Naive thymus-derived CD4-positive, alpha-beta T cell (primary cell): Measurements from ENCODE around the gene VAMP8. TPM values are rescaled to one million over a fixed set of nuclear protein-coding genes. Genes with fewer than 3 reads are reported as not detected.

Source experiments
- ATAC-seq: fragments of 150-1000 bp; cut with Tn5 transposase; 2 replicates; pipeline ENCODE4 v1.10.0; 2021; ENCODE audit warnings: mild to moderate bottlenecking, moderate library complexity
- CTCF ChIA-PET: fragments of 350-600 bp; sonication (Branson Sonifier 250); formaldehyde crosslinking; loops from one replicate; lab custom pipeline; 2021; ENCODE audit warnings: antibody characterized with exemption; lab: Charles Lee
- POLR2A ChIA-PET: fragments of 350-600 bp; sonication (Branson Sonifier 250); formaldehyde crosslinking; loops from one replicate; lab custom pipeline; 2021; ENCODE audit warnings: antibody characterized with exemption, inconsistent platforms; lab: Charles Lee
- DNase-seq, 9 donors: peaks; one replicate each; pipeline versions ENCODE4 v3.0.0 to v3.0.0-alpha.2; 2020 to 2022; ENCODE audit warnings: mixed read lengths in 1 of 9
- H3K27ac ChIP-seq: one replicate; pipeline ENCODE4 v1.7.0; 2013; ENCODE audit warnings: mild to moderate bottlenecking, low read depth, low read length, moderate library complexity
- H3K27me3 ChIP-seq, 2 donors: one replicate each; pipeline ENCODE4 v1.7.0; 2013; ENCODE audit warnings: low read length in 2 of 2, mild to moderate bottlenecking in 2 of 2, moderate library complexity in 2 of 2; ENCODE audit not compliant: control insufficient read depth in 2 of 2, insufficient read depth in 2 of 2
- H3K36me3 ChIP-seq, 3 experiments: 1 replicate in 2 of 3; 2 replicates in 1 of 3; pipeline ENCODE4 v1.7.0; 2013; ENCODE audit warnings: low read length in 3 of 3, mild to moderate bottlenecking in 3 of 3, moderate library complexity in 1 of 3; ENCODE audit not compliant: insufficient read depth in 3 of 3, control insufficient read depth in 2 of 3
- H3K4me1 ChIP-seq, 2 donors: one replicate each; pipeline ENCODE4 v1.7.0; 2013; ENCODE audit warnings: low read length in 2 of 2, mild to moderate bottlenecking in 2 of 2, moderate library complexity in 1 of 2; ENCODE audit not compliant: control insufficient read depth in 2 of 2, insufficient read depth in 2 of 2
- H3K4me3 ChIP-seq: 2 replicates; pipeline ENCODE4 v1.7.0; 2013; ENCODE audit warnings: mild to moderate bottlenecking, low read length
- H3K9me3 ChIP-seq, 3 experiments: 1 replicate in 2 of 3; 2 replicates in 1 of 3; pipeline ENCODE4 v1.7.0; 2013; ENCODE audit warnings: low read length in 3 of 3; ENCODE audit not compliant: control insufficient read depth in 2 of 3
- H3K27ac Mint-ChIP-seq, 9 donors: one replicate each; pipeline ENCODE4 v1.8.0; 2020 to 2022; ENCODE audit warnings: mixed read lengths in 9 of 9, mild to moderate bottlenecking in 8 of 9, moderate library complexity in 5 of 9, inconsistent platforms in 2 of 9
- H3K27me3 Mint-ChIP-seq, 5 donors: one replicate each; pipeline ENCODE4 v1.8.0; 2021 to 2022; ENCODE audit warnings: mixed read lengths in 5 of 5, mild to moderate bottlenecking in 1 of 5
- H3K36me3 Mint-ChIP-seq, 5 donors: one replicate each; pipeline ENCODE4 v1.8.0; 2020 to 2022; ENCODE audit warnings: mixed read lengths in 5 of 5, mild to moderate bottlenecking in 3 of 5, inconsistent platforms in 1 of 5
- H3K4me1 Mint-ChIP-seq, 7 donors: one replicate each; pipeline ENCODE4 v1.8.0; 2020 to 2022; ENCODE audit warnings: mixed read lengths in 7 of 7, mild to moderate bottlenecking in 3 of 7, inconsistent platforms in 1 of 7
- H3K4me3 Mint-ChIP-seq, 10 donors: one replicate each; pipeline ENCODE4 v1.8.0; 2020 to 2022; ENCODE audit warnings: mild to moderate bottlenecking in 10 of 10, mixed read lengths in 10 of 10, moderate library complexity in 6 of 10, inconsistent platforms in 2 of 10
- H3K9me3 Mint-ChIP-seq, 11 donors: one replicate each; pipeline ENCODE4 v1.8.0; 2020 to 2022; ENCODE audit warnings: mixed read lengths in 11 of 11, mild to moderate bottlenecking in 4 of 11, inconsistent platforms in 1 of 11, moderate library complexity in 1 of 11
- intact Hi-C, 2 donors: fragments of 100-400 bp; cut with micrococcal nuclease; formaldehyde crosslinking; loops; one replicate each; pipeline ENCODE4 v1.15.1; 2023
- polyA plus RNA-seq, 2 donors: library from polyadenylated mRNA; unstranded; fragments of 300-500 nt; fragmentation: Illumina TruSeq; gene quantifications; one replicate each; pipeline ENCODE4 v1.2.3, GENCODE V29; 2021
- total RNA-seq, 6 experiments: library from RNA in 5 of 6; stranded (reverse) in 5 of 6; gene quantifications; 1 replicate in 5 of 6; 2 replicates in 1 of 6; pipeline ENCODE4 v1.2.3 and lab custom pipeline; 2021 to 2026

Gene VAMP8
- total and polyA plus RNA-seq, 7 experiments from 2014 or later = 55.1 to 347 (median 120) TPM

DNA sequence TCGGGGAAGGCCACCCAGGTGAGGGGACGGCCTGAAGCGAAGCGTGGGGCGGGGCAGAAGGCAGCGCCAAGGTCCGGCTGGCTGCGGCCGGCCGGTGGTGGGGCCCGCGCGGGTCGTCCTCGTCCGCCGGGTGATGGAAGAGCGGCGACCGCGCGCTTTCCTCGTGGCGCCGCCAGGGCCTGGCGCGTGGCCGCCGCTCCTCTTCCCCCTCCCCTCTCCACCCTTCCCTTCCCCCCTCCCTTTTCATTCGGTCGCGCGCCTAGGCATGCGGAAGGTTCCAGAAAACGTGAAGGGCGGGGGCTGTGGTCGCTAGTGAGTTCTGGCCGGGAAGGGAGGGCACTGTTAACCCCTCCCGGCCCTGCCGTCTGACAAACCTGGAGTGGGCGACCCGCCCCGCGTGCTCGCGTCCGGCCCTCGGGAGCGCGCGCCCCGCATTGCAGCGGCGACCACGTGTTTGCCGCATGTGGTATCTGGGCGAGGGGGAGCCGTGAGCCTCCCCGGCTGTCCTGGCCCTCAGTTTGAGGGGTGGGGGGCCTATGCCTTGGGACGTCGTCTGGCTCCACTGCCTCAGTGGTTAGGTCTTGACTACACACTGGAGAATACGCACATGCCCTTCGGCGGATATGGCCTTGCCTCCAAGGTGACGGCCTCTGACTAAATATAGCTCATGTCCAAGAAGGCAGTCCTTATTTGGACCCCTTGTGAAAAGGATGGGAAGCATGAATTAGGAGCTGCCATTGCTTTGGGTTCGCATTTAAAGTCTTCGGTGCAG lies 37.8 kb upstream of the VAMP8 start:
- Histone ChIP-seq H3K4me3 (peak overlapping the region; percentile 92), H3K4me1 (peaks cover 19 to 27% of the 10 kb centered on the region in 2 donors), H3K27ac (peak overlapping the region; percentile 84), H3K9me3 (no peaks in the 10 kb centered on the region), H3K27me3 (no peaks in the 10 kb centered on the region), H3K36me3 (peaks cover 17 to 40% (median 21%) of the 10 kb centered on the region in 3 experiments)
- H3K4me3 Mint-ChIP-seq = peak overlapping the region; percentile 91 to 98 (median 95)
- peak overlapping the region; percentile 90 to 97 (median 94) for H3K27ac Mint-ChIP-seq
- POLR2A ChIA-PET = interaction anchor here (0.6 to 5.7 kb wide), 30 partner anchors 11 to 901 kb away, joined by 3 to 74 read pairs (median 6); partner anchors contain the start of genes C2orf68, CAPG, ELMOD3 and GGCX
- no peaks in the 10 kb centered on the region for H3K27me3 Mint-ChIP-seq
- CTCF ChIA-PET = interaction anchor here (0.6 to 3.5 kb wide), 8 partner anchors 12 to 120 kb away, joined by 3 to 31 read pairs (median 3); partner anchors contain the start of gene GGCX
- intact Hi-C loops = loop anchor here (1.0 to 5.0 kb wide), 13 partner anchors 13 to 348 kb away; partner anchors contain the start of genes ELMOD3 (in 2 of the 2), GGCX (in 2 of the 2), RETSAT (in 2 of the 2) and SH2D6 (in 2 of the 2)
- DNase-seq = peak; percentile 60 to 84 (median 75)
- peaks cover 21 to 42% (median 24%) of the 10 kb centered on the region in 5 donors for H3K36me3 Mint-ChIP-seq
- peak; percentile 78 for ATAC-seq
- peaks cover 0 to 1% (median 0%) of the 10 kb centered on the region in 11 donors for H3K9me3 Mint-ChIP-seq
- H3K4me1 Mint-ChIP-seq = peaks cover 14 to 64% (median 52%) of the 10 kb centered on the region in 7 donors

DNA sequence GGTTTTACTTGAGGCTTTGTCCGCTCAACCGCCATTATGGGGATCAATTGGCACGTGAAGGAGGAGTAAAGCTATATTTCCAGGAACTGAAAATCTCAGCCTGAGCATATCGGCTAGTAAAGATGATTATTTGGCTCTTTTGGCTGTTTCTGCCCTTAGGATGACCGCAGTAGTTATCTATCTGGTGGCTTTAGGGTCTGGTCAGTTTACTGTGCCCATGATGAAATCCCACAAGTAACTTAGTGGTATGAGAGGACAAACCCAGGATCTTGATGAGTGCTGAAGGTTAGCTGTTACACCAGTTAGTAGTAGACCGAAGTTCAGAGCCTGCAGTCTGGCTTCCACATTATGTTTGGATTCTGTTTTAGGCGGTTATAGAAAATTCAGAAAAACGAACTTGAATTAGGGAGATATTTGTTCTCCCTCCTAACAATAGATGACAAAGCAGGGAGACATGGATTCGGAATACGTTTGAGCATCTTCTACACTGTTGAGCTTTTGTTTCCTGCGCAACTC lies 37.2 kb upstream of the VAMP8 start:
- Histone ChIP-seq H3K4me1 (peaks cover 19 to 27% of the 10 kb centered on the region in 2 donors), H3K9me3 (no peaks in the 10 kb centered on the region), H3K27ac (peak overlapping the region; percentile 84), H3K36me3 (peaks cover 17 to 42% (median 21%) of the 10 kb centered on the region in 3 experiments), H3K27me3 (no peaks in the 10 kb centered on the region), H3K4me3 (peak overlapping the region; percentile 92)
- DNase-seq (no peak), ATAC-seq (no peak)
- Mint-ChIP-seq H3K9me3 (peaks cover 0 to 1% (median 0%) of the 10 kb centered on the region in 11 donors), H3K36me3 (peaks cover 21 to 42% (median 24%) of the 10 kb centered on the region in 5 donors), H3K4me1 (peaks cover 14 to 64% (median 52%) of the 10 kb centered on the region in 7 donors), H3K27ac (peak overlapping the region; percentile 79 to 95 (median 91)), H3K4me3 (peak overlapping the region; percentile 91 to 98 (median 94)), H3K27me3 (no peaks in the 10 kb centered on the region)
- ChIA-PET CTCF (interaction anchor here (0.6 to 3.5 kb wide), 6 partner anchors 11 to 119 kb away, joined by 3 to 31 read pairs (median 3); partner anchors contain the start of gene GGCX), POLR2A (interaction anchor here (0.6 to 5.7 kb wide), 15 partner anchors 10 to 213 kb away, joined by 3 to 74 read pairs (median 11); partner anchors contain the start of genes CAPG, ELMOD3, GGCX and RETSAT)
- intact Hi-C loops = no loop called here

DNA sequence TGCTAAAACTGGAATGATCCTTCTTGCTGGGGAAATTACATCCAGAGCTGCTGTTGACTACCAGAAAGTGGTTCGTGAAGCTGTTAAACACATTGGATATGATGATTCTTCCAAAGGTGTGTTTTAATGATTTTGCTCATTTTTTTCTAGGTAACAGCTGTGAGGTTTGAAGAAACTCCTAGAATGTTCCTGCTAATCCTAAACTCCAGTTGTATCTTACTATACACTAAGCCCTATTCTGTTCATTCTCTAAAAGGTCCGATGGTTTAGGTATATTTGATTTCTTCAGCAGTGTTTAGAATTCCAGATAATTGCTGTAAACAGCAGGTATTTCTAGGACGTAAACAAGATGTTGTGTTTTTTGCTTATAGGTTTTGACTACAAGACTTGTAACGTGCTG lies 36.1 kb upstream of the VAMP8 start:
- H3K36me3 Mint-ChIP-seq = peaks cover 21 to 42% (median 24%) of the 10 kb centered on the region in 5 donors
- Histone ChIP-seq H3K36me3 (peaks cover 17 to 51% (median 21%) of the 10 kb centered on the region in 3 experiments), H3K27me3 (no peaks in the 10 kb centered on the region), H3K27ac (peak overlapping the region; percentile 84), H3K9me3 (no peaks in the 10 kb centered on the region), H3K4me1 (peaks cover 19 to 27% of the 10 kb centered on the region in 2 donors), H3K4me3 (peak overlapping the region; percentile 92)
- H3K27ac Mint-ChIP-seq = peak overlapping the region in 5 of 9 donors; percentile 1 to 92 (median 90)
- H3K4me1 Mint-ChIP-seq = peaks cover 12 to 63% (median 52%) of the 10 kb centered on the region in 7 donors
- no peak for DNase-seq
- intact Hi-C loops = no loop called here
- peak overlapping the region in 8 of 10 donors; percentile 91 to 98 (median 94) for H3K4me3 Mint-ChIP-seq
- no peaks in the 10 kb centered on the region for H3K9me3 Mint-ChIP-seq
- ChIA-PET CTCF (interaction anchor here (0.6 to 1.5 kb wide), 4 partner anchors 10 to 147 kb away, joined by 3 to 5 read pairs (median 4); no protein-coding TSS in a partner anchor), POLR2A (interaction anchor here (0.8 to 5.7 kb wide), 9 partner anchors 9 to 214 kb away, joined by 3 to 74 read pairs (median 5); partner anchors contain the start of genes GGCX, SH2D6 and TGOLN2)
- H3K27me3 Mint-ChIP-seq = no peaks in the 10 kb centered on the region
- ATAC-seq = no peak

DNA sequence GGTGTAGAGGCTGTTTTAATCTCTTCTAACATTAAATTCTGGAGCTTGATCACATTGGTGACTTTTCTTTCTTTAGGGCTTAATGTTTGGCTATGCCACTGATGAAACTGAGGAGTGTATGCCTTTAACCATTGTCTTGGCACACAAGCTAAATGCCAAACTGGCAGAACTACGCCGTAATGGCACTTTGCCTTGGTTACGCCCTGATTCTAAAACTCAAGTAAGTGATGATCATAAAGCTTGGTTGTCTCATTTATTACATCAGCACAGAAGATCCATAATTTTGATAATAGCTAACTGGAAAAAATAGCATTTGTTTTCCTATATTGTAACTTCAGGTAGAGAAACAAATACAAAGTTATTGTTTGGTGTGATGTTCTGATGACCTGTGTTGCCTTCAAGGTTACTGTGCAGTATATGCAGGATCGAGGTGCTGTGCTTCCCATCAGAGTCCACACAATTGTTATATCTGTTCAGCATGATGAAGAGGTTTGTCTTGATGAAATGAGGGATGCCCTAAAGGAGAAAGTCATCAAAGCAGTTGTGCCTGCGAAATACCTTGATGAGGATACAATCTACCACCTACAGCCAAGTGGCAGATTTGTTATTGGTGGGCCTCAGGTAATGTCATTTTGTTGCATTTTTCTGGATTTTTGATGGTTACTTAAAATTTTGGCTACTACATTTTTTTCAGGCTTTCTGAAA lies 35.5 kb upstream of the VAMP8 start:
- H3K36me3 Mint-ChIP-seq = peaks cover 21 to 42% (median 24%) of the 10 kb centered on the region in 5 donors
- H3K27me3 ChIP-seq = no peaks in the 10 kb centered on the region
- no peaks in the 10 kb centered on the region for H3K9me3 Mint-ChIP-seq
- peaks cover 19 to 27% of the 10 kb centered on the region in 2 donors for H3K4me1 ChIP-seq
- ChIA-PET POLR2A (interaction anchor here (0.8 to 5.7 kb wide), 7 partner anchors 9 to 215 kb away, joined by 3 to 74 read pairs (median 5); partner anchors contain the start of genes GGCX, SH2D6 and TGOLN2), CTCF (interaction anchor here (0.6 to 0.9 kb wide), 3 partner anchors 10 to 147 kb away, joined by 3 to 5 read pairs (median 3); no protein-coding TSS in a partner anchor)
- peak overlapping the region in 4 of 10 donors; percentile 94 to 97 (median 96) for H3K4me3 Mint-ChIP-seq
- peaks cover 12 to 56% (median 50%) of the 10 kb centered on the region in 7 donors for H3K4me1 Mint-ChIP-seq
- ATAC-seq = no peak
- DNase-seq = no peak
- H3K4me3 ChIP-seq = no peak overlapping the region
- H3K27ac ChIP-seq = no peak overlapping the region
- H3K9me3 ChIP-seq = no peaks in the 10 kb centered on the region
- H3K36me3 ChIP-seq = peaks cover 17 to 51% (median 21%) of the 10 kb centered on the region in 3 experiments
- H3K27me3 Mint-ChIP-seq = no peaks in the 10 kb centered on the region
- H3K27ac Mint-ChIP-seq = peak overlapping the region in 4 of 9 donors; percentile 33 to 92 (median 90)
- intact Hi-C loops = no loop called here

DNA sequence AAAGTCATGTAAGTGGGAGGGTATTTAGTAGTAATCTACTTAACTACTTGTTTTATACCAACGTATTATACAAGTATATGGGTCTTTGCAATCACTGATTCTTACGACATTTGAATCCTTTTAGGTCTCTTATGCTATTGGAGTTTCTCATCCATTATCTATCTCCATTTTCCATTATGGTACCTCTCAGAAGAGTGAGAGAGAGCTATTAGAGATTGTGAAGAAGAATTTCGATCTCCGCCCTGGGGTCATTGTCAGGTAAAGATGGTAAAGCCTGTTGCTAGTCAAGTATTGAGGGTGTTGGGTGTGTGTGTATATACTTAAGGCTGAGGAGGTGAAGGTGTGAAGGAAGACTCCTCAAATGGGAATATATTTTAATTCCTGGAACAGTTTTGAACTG lies 34.6 kb upstream of the VAMP8 start:
- peak overlapping the region in 4 of 9 donors; percentile 1 to 90 (median 18) for H3K27ac Mint-ChIP-seq
- H3K4me3 ChIP-seq = no peak overlapping the region
- no peak for DNase-seq
- no peaks in the 10 kb centered on the region for H3K27me3 ChIP-seq
- H3K9me3 ChIP-seq = no peaks in the 10 kb centered on the region
- POLR2A ChIA-PET = interaction anchor here (1.3 kb wide), 1 partner anchor 9 kb away, joined by 5 read pairs; no protein-coding TSS in a partner anchor
- H3K4me1 ChIP-seq = peaks cover 10 to 19% of the 10 kb centered on the region in 2 donors
- peaks cover 8 to 47% (median 41%) of the 10 kb centered on the region in 7 donors for H3K4me1 Mint-ChIP-seq
- intact Hi-C loops = no loop called here
- ATAC-seq = no peak
- peaks cover 17 to 51% (median 21%) of the 10 kb centered on the region in 3 experiments for H3K36me3 ChIP-seq
- H3K27me3 Mint-ChIP-seq = no peaks in the 10 kb centered on the region
- CTCF ChIA-PET = interaction anchor here (1.4 to 1.6 kb wide), 2 partner anchors 9 to 123 kb away, joined by 4 to 11 read pairs; no protein-coding TSS in a partner anchor
- peaks cover 21 to 43% (median 24%) of the 10 kb centered on the region in 5 donors for H3K36me3 Mint-ChIP-seq
- no peak overlapping the region for H3K27ac ChIP-seq
- H3K4me3 Mint-ChIP-seq = peak overlapping the region in 1 of 10 donors; percentile 30
- H3K9me3 Mint-ChIP-seq = no peaks in the 10 kb centered on the region
